IMR-90 (cell line): ENCODE results near the gene HIRA. TPM values are rescaled to one million over a fixed set of nuclear protein-coding genes. Genes with fewer than 3 reads are reported as not detected.

Experiments
- ATAC-seq: fragments of 200-7000 bp; cut with Tn5 transposase; 2 replicates; pipeline ENCODE4 v1.9.1; 2020; ENCODE audit warnings: low read depth, mild to moderate bottlenecking, moderate library complexity
- BruUV-seq: library from RNA; stranded (reverse); fragments of 400-500 nt; replicated peaks from 2 replicates; lab custom pipeline; 2021; lab: Mats Ljungman, UMichigan
- CTCF ChIA-PET: fragments of 300-600 bp; formaldehyde crosslinking; extraction: SDS; loops from one replicate; lab custom pipeline; 2021; ENCODE audit warnings: antibody characterized with exemption; lab: Yijun Ruan, JAX
- POLR2A ChIA-PET: fragments of 300-600 bp; sonication (Branson Sonifier 250); formaldehyde crosslinking; loops from one replicate; lab custom pipeline; 2022; ENCODE audit warnings: antibody characterized with exemption; ENCODE audit not compliant: unreplicated experiment; lab: Charles Lee
- DNase-seq: peaks from one replicate; pipeline ENCODE4 v3.0.0; 2013
- H2AFZ ChIP-seq: replicated peaks from 2 replicates; pipeline ENCODE3; 2013; ENCODE audit warnings: low read length, mild to moderate bottlenecking; ENCODE audit not compliant: poor library complexity
- H2AK5ac ChIP-seq: 2 replicates; pipeline ENCODE4 v1.6.1; 2013; ENCODE audit warnings: low read depth, low read length, inconsistent platforms
- H2AK9ac ChIP-seq: replicated peaks from 2 replicates; pipeline ENCODE3; 2013; ENCODE audit warnings: mild to moderate bottlenecking, low read depth, low read length, moderate library complexity; ENCODE audit not compliant: poor library complexity
- H2BK120ac ChIP-seq: 2 replicates; pipeline ENCODE4 v1.6.1; 2013; ENCODE audit warnings: low read depth, low read length, inconsistent platforms
- H2BK15ac ChIP-seq: 3 replicates; pipeline ENCODE4 v1.6.1; 2013; ENCODE audit warnings: low read depth, low read length, inconsistent platforms
- H2BK20ac ChIP-seq: 2 replicates; pipeline ENCODE4 v1.6.1; 2013; ENCODE audit warnings: low read depth, mild to moderate bottlenecking, inconsistent platforms, low read length, moderate library complexity
- H2BK5ac ChIP-seq: 2 replicates; pipeline ENCODE4 v1.6.1; 2013; ENCODE audit warnings: mild to moderate bottlenecking, low read depth, low read length, inconsistent platforms; ENCODE audit not compliant: poor library complexity, severe bottlenecking
- H3K14ac ChIP-seq: replicated peaks from 2 replicates; pipeline ENCODE4 v1.6.1; 2013; ENCODE audit warnings: low read depth, low read length, inconsistent platforms
- H3K18ac ChIP-seq: 2 replicates; pipeline ENCODE4 v1.6.1; 2013; ENCODE audit warnings: low read depth, low read length, control low read depth
- H3K23ac ChIP-seq: 2 replicates; pipeline ENCODE4 v1.6.1; 2013; ENCODE audit warnings: low read depth, low read length, inconsistent platforms
- H3K27ac ChIP-seq: 2 replicates; pipeline ENCODE4 v1.5.1; 2013; ENCODE audit warnings: mild to moderate bottlenecking, control low read depth, low read length; ENCODE audit not compliant: insufficient read depth
- H3K27me3 ChIP-seq: 2 replicates; pipeline ENCODE4 v1.6.1; 2013; ENCODE audit warnings: low read length; ENCODE audit not compliant: control insufficient read depth, insufficient read depth
- H3K36me3 ChIP-seq: 2 replicates; pipeline ENCODE4 v1.6.1; 2013; ENCODE audit warnings: low read length, mixed read lengths; ENCODE audit not compliant: control insufficient read depth, insufficient read depth
- H3K4ac ChIP-seq: 2 replicates; pipeline ENCODE4 v1.6.1; 2013; ENCODE audit warnings: low read depth, low read length, inconsistent platforms
- H3K4me1 ChIP-seq: 2 replicates; pipeline ENCODE4 v1.6.1; 2013; ENCODE audit warnings: low read length, mixed read lengths; ENCODE audit not compliant: control insufficient read depth, insufficient read depth
- H3K4me2 ChIP-seq: 2 replicates; pipeline ENCODE4 v1.6.1; 2013; ENCODE audit warnings: low read depth, mild to moderate bottlenecking, control low read depth, low read length, moderate library complexity
- H3K4me3 ChIP-seq: 2 replicates; pipeline ENCODE4 v1.5.1; 2013; ENCODE audit warnings: low read depth, mild to moderate bottlenecking, control low read depth, low read length, moderate library complexity; ENCODE audit not compliant: insufficient read depth
- H3K56ac ChIP-seq: 2 replicates; pipeline ENCODE4 v1.6.1; 2013; ENCODE audit warnings: low read length, inconsistent platforms; ENCODE audit not compliant: insufficient read depth; ENCODE audit errors: extremely low read depth
- H3K79me1 ChIP-seq, 2 experiments: 2 replicates each; pipeline ENCODE4 v1.6.1; 2013; ENCODE audit warnings: low read length in 2 of 2, inconsistent platforms in 1 of 2, low read depth in 1 of 2
- H3K9ac ChIP-seq: 2 replicates; pipeline ENCODE4 v1.6.1; 2013; ENCODE audit warnings: low read depth, low read length, control low read depth
- H3K9me1 ChIP-seq: 2 replicates; pipeline ENCODE4 v1.6.1; 2013; ENCODE audit warnings: low read length, inconsistent platforms; ENCODE audit not compliant: insufficient read depth
- H3K9me3 ChIP-seq: 2 replicates; pipeline ENCODE4 v1.6.1; 2013; ENCODE audit warnings: low read length; ENCODE audit not compliant: control insufficient read depth, insufficient read depth
- H4K20me1 ChIP-seq: 2 replicates; pipeline ENCODE4 v1.6.1; 2013; ENCODE audit warnings: low read length, inconsistent platforms; ENCODE audit not compliant: insufficient read depth
- H4K5ac ChIP-seq: 2 replicates; pipeline ENCODE4 v1.6.1; 2013; ENCODE audit warnings: mild to moderate bottlenecking, low read depth, low read length, control low read depth
- H4K8ac ChIP-seq, 2 experiments: 2 replicates each; pipeline ENCODE4 v1.6.1; 2013; ENCODE audit warnings: low read depth in 2 of 2, low read length in 2 of 2, control low read depth in 1 of 2, inconsistent platforms in 1 of 2
- H4K91ac ChIP-seq: 2 replicates; pipeline ENCODE4 v1.6.1; 2013; ENCODE audit warnings: low read depth, low read length, inconsistent platforms; ENCODE audit not compliant: insufficient read depth
- BHLHE40 ChIP-seq: fragments of 150-350 bp; IDR thresholded peaks from 2 replicates; pipeline ENCODE4 v1.6.1; 2016; ENCODE audit warnings: mild to moderate bottlenecking, low read depth, low read length
- CEBPB ChIP-seq: IDR thresholded peaks from 2 replicates; pipeline ENCODE4 v1.6.1; 2012; ENCODE audit warnings: low read depth, low read length, improper control_type of control experiment
- CHD1 ChIP-seq: IDR thresholded peaks from 2 replicates; pipeline ENCODE4 v1.6.1; 2012; ENCODE audit warnings: low read depth, low read length, improper control_type of control experiment
- CTCF ChIP-seq: conservative IDR thresholded peaks from 2 replicates; pipeline ENCODE4 v1.5.1; 2012; ENCODE audit warnings: mild to moderate bottlenecking, low read depth, low read length, improper control_type of control experiment
- ELK1 ChIP-seq: fragments of 150-350 bp; IDR thresholded peaks from 2 replicates; pipeline ENCODE4 v1.6.1; 2016; ENCODE audit warnings: low read depth, mild to moderate bottlenecking, low read length, moderate library complexity, borderline replicate concordance
- FOS ChIP-seq: fragments of 150-350 bp; IDR thresholded peaks from 2 replicates; pipeline ENCODE4 v1.6.1; 2016; ENCODE audit warnings: low read depth, low read length
- MAFK ChIP-seq: IDR thresholded peaks from 2 replicates; pipeline ENCODE4 v1.6.1; 2012; ENCODE audit warnings: low read depth, low read length, improper control_type of control experiment
- MAZ ChIP-seq: IDR thresholded peaks from 2 replicates; pipeline ENCODE4 v1.6.1; 2012; ENCODE audit warnings: low read depth, mild to moderate bottlenecking, low read length, improper control_type of control experiment, moderate library complexity, borderline replicate concordance
- MXI1 ChIP-seq: IDR thresholded peaks from 2 replicates; pipeline ENCODE4 v1.6.1; 2012; ENCODE audit warnings: low read depth, mild to moderate bottlenecking, low read length, moderate library complexity, borderline replicate concordance
- NFE2L2 ChIP-seq: fragments of 150-350 bp; IDR thresholded peaks from 2 replicates; pipeline ENCODE4 v1.6.1; 2016; ENCODE audit warnings: low read depth, mild to moderate bottlenecking, low read length
- POLR2A ChIP-seq: IDR thresholded peaks from 2 replicates; pipeline ENCODE4 v1.6.1; 2012; ENCODE audit warnings: mild to moderate bottlenecking, low read depth, low read length
- RAD21 ChIP-seq: IDR thresholded peaks from 2 replicates; pipeline ENCODE4 v1.6.1; 2012; ENCODE audit warnings: low read length, improper control_type of control experiment
- RCOR1 ChIP-seq: IDR thresholded peaks from 2 replicates; pipeline ENCODE4 v1.6.1; 2012; ENCODE audit warnings: mild to moderate bottlenecking, low read length, improper control_type of control experiment; ENCODE audit not compliant: insufficient replicate concordance
- RFX5 ChIP-seq: IDR thresholded peaks from 2 replicates; pipeline ENCODE4 v1.8.0; 2012; ENCODE audit warnings: low read depth, mild to moderate bottlenecking, low read length, moderate library complexity
- SMC3 ChIP-seq: fragments of 150-350 bp; IDR thresholded peaks from 2 replicates; pipeline ENCODE4 v1.6.1; 2016; ENCODE audit warnings: low read depth, mild to moderate bottlenecking, antibody characterized with exemption, low read length, moderate library complexity
- USF2 ChIP-seq: fragments of 150-350 bp; IDR thresholded peaks from 2 replicates; pipeline ENCODE4 v1.6.1; 2017; ENCODE audit warnings: mild to moderate bottlenecking, antibody characterized with exemption, low read length, low read depth
- WGBS, 2 experiments: methylation state at CpG; one replicate each; pipeline versions ENCODE4 v1.1.5 to v1.1.7; 2013; ENCODE audit warnings: missing lambda C conversion rate in 2 of 2; ENCODE audit not compliant: insufficient read length in 1 of 2; ENCODE audit errors: extremely low coverage in 2 of 2; 5-methylcytosine and 5-hydroxymethylcytosine counted together
- dilution Hi-C: fragments of 300-500 bp; cut with HindIII; formaldehyde crosslinking; loops from one replicate; pipeline ENCODE4 v1.14.3; 2018; ENCODE audit warnings: low sequenced_read_pairs; ENCODE audit not compliant: unreplicated experiment
- in situ Hi-C: fragments of 300-500 bp; cut with MboI; formaldehyde crosslinking; loops from 3 replicates; pipeline ENCODE4 v1.14.3; 2019; ENCODE audit warnings: low sequenced_read_pairs, inconsistent platforms, mixed read lengths
- intact Hi-C: fragments of 100-400 bp; cut with micrococcal nuclease; formaldehyde crosslinking; loops from 2 replicates; pipeline ENCODE4 v1.10.0; 2022
- polyA plus RNA-seq, 3 experiments: library from polyadenylated mRNA; depleted of rRNA; stranded (reverse); fragments of >200 nt; gene quantifications; 2 replicates each; pipeline ENCODE4 v1.2.3, GENCODE V29; 2012; ENCODE audit warnings: low replicate concordance in 1 of 3
- total RNA-seq: library from RNA; depleted of rRNA; stranded (reverse); fragments of >200 nt; gene quantifications from 2 replicates; pipeline ENCODE4 v1.2.3, GENCODE V29; 2012

The HIRA gene
- total and polyA plus RNA-seq, 2 of the 4 experiments (the other 2 are of a cell fraction), result 14.5 to 24.2 TPM

DNA sequence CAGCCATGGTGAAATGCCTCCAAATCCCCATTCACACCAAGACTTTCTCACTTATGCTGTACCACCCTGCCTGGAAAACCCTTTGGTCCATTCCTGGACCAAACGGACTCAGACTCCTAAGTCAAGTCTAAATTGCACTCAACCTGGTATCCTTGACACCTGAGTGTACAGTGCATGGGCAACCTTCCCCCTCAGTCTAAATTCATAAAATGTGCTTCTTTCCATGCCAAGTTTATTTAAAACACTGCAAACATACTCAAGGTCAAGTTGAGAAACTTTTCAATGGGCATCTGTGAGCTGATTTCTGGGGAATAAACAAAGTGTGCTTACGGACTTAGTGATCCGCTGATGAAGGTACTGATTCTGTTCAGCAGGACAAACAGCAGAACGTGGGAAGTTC, 26.4 kb downstream of the HIRA start:
- POLR2A ChIA-PET, result no interaction called here
- 100% methylated on average over 1 of the region's 4 CpGs; no CpG with 5 or more reads in 1 of the 2 experiments for WGBS, 2 experiments
- no peak for ATAC-seq

More for the DNA sequence above, 26.4 kb downstream of the HIRA start:
- H3K9me1 ChIP-seq, result peaks cover 13% of the 10 kb centered on the region
- no peak overlapping the region for H2AK9ac ChIP-seq
- no peak overlapping the region for H3K18ac ChIP-seq
- H3K27ac ChIP-seq, result no peak overlapping the region
- no peaks in the 10 kb centered on the region for H3K27me3 ChIP-seq
- H4K91ac ChIP-seq, result no peak overlapping the region
- H3K14ac ChIP-seq, result no peak overlapping the region
- H3K4ac ChIP-seq, result no peak overlapping the region
- CTCF ChIA-PET, result no interaction called here
- peaks cover 47% of the 10 kb centered on the region for H3K36me3 ChIP-seq
- no peak overlapping the region for H3K56ac ChIP-seq
- H3K4me1 ChIP-seq, result peaks cover 3% of the 10 kb centered on the region
- no TSS peak for BruUV-seq
- H2BK15ac ChIP-seq, result no peak overlapping the region
- H3K9me3 ChIP-seq, result no peaks in the 10 kb centered on the region
- no peak overlapping the region for H4K8ac ChIP-seq
- in situ Hi-C loops (no loop called here), dilution Hi-C loops (no loop called here), intact Hi-C loops (no loop called here)
- peaks cover 6% of the 10 kb centered on the region; the same call in 1 of the 2 replicates for H4K20me1 ChIP-seq
- H3K9ac ChIP-seq, result no peak overlapping the region
- no peak overlapping the region for H3K4me3 ChIP-seq
- no peak overlapping the region for H2BK5ac ChIP-seq
- TF ChIP-seq MXI1 (no peak), RAD21 (no peak), SMC3 (no peak), BHLHE40 (no peak), NFE2L2 (no peak), RFX5 (no peak), MAFK (no peak), CEBPB (no peak), CHD1 (no peak), MAZ (no peak), CTCF (no peak), FOS (no peak), USF2 (no peak), ELK1 (no peak), POLR2A (no peak), RCOR1 (no peak)
- no peak overlapping the region for H3K23ac ChIP-seq
- H2BK20ac ChIP-seq, result no peak overlapping the region
- H2AK5ac ChIP-seq, result no peak overlapping the region
- no peak overlapping the region for H2BK120ac ChIP-seq
- H3K79me1 ChIP-seq, result peaks cover 27 to 58% of the 10 kb centered on the region in 2 experiments
- H2AFZ ChIP-seq, result no peak overlapping the region
- H4K5ac ChIP-seq, result no peak overlapping the region
- H3K4me2 ChIP-seq, result no peak overlapping the region
- no peak for DNase-seq
